Activated CD8-positive, alpha-beta T cell treated with anti-CD3 and anti-CD28 coated beads, Interleukin-2, amount 10 ng/mL, durations not matched to agents 7 days and 5 days (primary cell): ENCODE measurements around the gene TRIP10. TPM values are rescaled to one million over a fixed set of nuclear protein-coding genes. Genes with fewer than 3 reads are reported as not detected.
A peak's percentile ranks its signal among the peaks of the same experiment; 100 is the strongest.

Experiments used
- ATAC-seq: fragments of 150-1000 bp; cut with Tn5 transposase; one replicate; pipeline ENCODE4 v1.10.0; 2021; ENCODE audit warnings: moderate library complexity
- CTCF ChIA-PET: fragments of 350-600 bp; sonication (Branson Sonifier 250); formaldehyde crosslinking; loops from one replicate; lab custom pipeline; 2021; ENCODE audit warnings: antibody characterized with exemption; lab: Charles Lee
- POLR2A ChIA-PET: fragments of 350-600 bp; sonication (Branson Sonifier 250); formaldehyde crosslinking; loops from one replicate; lab custom pipeline; 2021; ENCODE audit warnings: antibody characterized with exemption; lab: Charles Lee
- DNase-seq: peaks from one replicate; pipeline ENCODE4 v3.0.0-alpha.2; 2020
- H3K27ac Mint-ChIP-seq: one replicate; pipeline ENCODE4 v1.8.0; 2021; ENCODE audit warnings: mild to moderate bottlenecking, mixed read lengths
- H3K27me3 Mint-ChIP-seq: one replicate; pipeline ENCODE4 v1.8.0; 2021; ENCODE audit warnings: low read depth, mixed read lengths
- H3K36me3 Mint-ChIP-seq: one replicate; pipeline ENCODE4 v1.8.0; 2021; ENCODE audit warnings: low read depth, mixed read lengths
- H3K4me1 Mint-ChIP-seq: one replicate; pipeline ENCODE4 v1.8.0; 2021; ENCODE audit warnings: low read depth, mixed read lengths
- H3K4me3 Mint-ChIP-seq: one replicate; pipeline ENCODE4 v1.8.0; 2021; ENCODE audit warnings: mild to moderate bottlenecking, mixed read lengths
- H3K9me3 Mint-ChIP-seq: one replicate; pipeline ENCODE4 v1.8.0; 2022; ENCODE audit warnings: mixed read lengths; ENCODE audit not compliant: insufficient read depth
- total RNA-seq, 2 experiments: library from RNA; stranded (reverse); gene quantifications; one replicate each; pipeline ENCODE4 v1.2.3, GENCODE V29; 2021

Gene TRIP10
- total RNA-seq: 10 to 100 TPM; 13.9 to 15.2 TPM

GRCh38 chr19:6739390-6739882 lies at the start of gene TRIP10:
Gene TRIP10 (plus strand): TSS chr19:6739680. CDS start chr19:6739762, 82 bp downstream.
- ChIA-PET CTCF (interaction anchor here (0.8 to 4.0 kb wide), 8 partner anchors 9 to 330 kb away, joined by 3 to 130 read pairs (median 6); partner anchors contain the start of genes SH2D3A, VAV1 and ZNF557), POLR2A (interaction anchor here (1.4 kb wide), 1 partner anchor 33 kb away, joined by 8 read pairs; the partner anchor contains the start of gene VAV1)
- no peaks in the 10 kb centered on the region for H3K9me3 Mint-ChIP-seq
- H3K4me3 Mint-ChIP-seq: peak within 1 kb of the TSS; percentile 98
- peaks cover 28% of the 10 kb centered on the region for H3K36me3 Mint-ChIP-seq
- H3K27ac Mint-ChIP-seq: peak within 1 kb of the TSS; percentile 100
- ATAC-seq: peak; percentile 4
- no peaks in the 10 kb centered on the region for H3K27me3 Mint-ChIP-seq
- H3K4me1 Mint-ChIP-seq: peaks cover 38% of the 10 kb centered on the region
- DNase-seq: peak; percentile 86

GRCh38 chr19:6690160-6690885 lies 49.2 kb upstream of the TRIP10 start:
- ATAC-seq (no peak), DNase-seq (no peak)
- Mint-ChIP-seq H3K36me3 (peaks cover 2% of the 10 kb centered on the region), H3K27me3 (no peaks in the 10 kb centered on the region), H3K9me3 (peaks cover 5% of the 10 kb centered on the region), H3K4me1 (peaks cover 5% of the 10 kb centered on the region), H3K4me3 (no peak overlapping the region), H3K27ac (no peak overlapping the region)
- ChIA-PET CTCF (interaction anchor here (0.6 kb wide), 1 partner anchor 60 kb away, joined by 3 read pairs; no protein-coding TSS in a partner anchor), POLR2A (no interaction called here)

- ATAC-seq (no peak), DNase-seq (no peak)
- POLR2A ChIA-PET: no interaction called here
- Mint-ChIP-seq H3K4me3 (no peak overlapping the region), H3K4me1 (peaks cover 7% of the 10 kb centered on the region), H3K27me3 (no peaks in the 10 kb centered on the region), H3K9me3 (peaks cover 5% of the 10 kb centered on the region), H3K36me3 (peaks cover 2% of the 10 kb centered on the region), H3K27ac (no peak overlapping the region)
- CTCF ChIA-PET: no interaction called here
Observed at GRCh38 chr19:6691342-6691741, 48.1 kb upstream of the TRIP10 start.

- Mint-ChIP-seq H3K27me3 (no peaks in the 10 kb centered on the region), H3K4me3 (no peak overlapping the region), H3K36me3 (peaks cover 2% of the 10 kb centered on the region), H3K4me1 (peaks cover 10% of the 10 kb centered on the region), H3K9me3 (peaks cover 5% of the 10 kb centered on the region), H3K27ac (no peak overlapping the region)
- ATAC-seq (no peak), DNase-seq (no peak)
- CTCF ChIA-PET: no interaction called here
- POLR2A ChIA-PET: no interaction called here
Observed at GRCh38 chr19:6692027-6692426, 47.5 kb upstream of the TRIP10 start.

GRCh38 chr19:6693056-6693471 lies 46.4 kb upstream of the TRIP10 start:
- no peak overlapping the region for H3K27ac Mint-ChIP-seq
- DNase-seq (no peak), ATAC-seq (no peak)
- peaks cover 5% of the 10 kb centered on the region for H3K9me3 Mint-ChIP-seq
- H3K4me3 Mint-ChIP-seq: no peak overlapping the region
- H3K36me3 Mint-ChIP-seq: peaks cover 2% of the 10 kb centered on the region
- H3K27me3 Mint-ChIP-seq: no peaks in the 10 kb centered on the region
- ChIA-PET POLR2A (no interaction called here), CTCF (no interaction called here)
- H3K4me1 Mint-ChIP-seq: peaks cover 18% of the 10 kb centered on the region

- H3K27me3 Mint-ChIP-seq: peaks cover 2% of the 10 kb centered on the region
- H3K9me3 Mint-ChIP-seq: peaks cover 3% of the 10 kb centered on the region
- DNase-seq (no peak), ATAC-seq (no peak)
- CTCF ChIA-PET: no interaction called here
- H3K27ac Mint-ChIP-seq: no peak overlapping the region
- POLR2A ChIA-PET: no interaction called here
- peaks cover 18% of the 10 kb centered on the region for H3K4me1 Mint-ChIP-seq
- H3K36me3 Mint-ChIP-seq: peaks cover 2% of the 10 kb centered on the region
- H3K4me3 Mint-ChIP-seq: no peak overlapping the region
Observed at GRCh38 chr19:6693681-6694080, 45.8 kb upstream of the TRIP10 start.

- Mint-ChIP-seq H3K27ac (no peak overlapping the region), H3K9me3 (no peaks in the 10 kb centered on the region), H3K27me3 (peaks cover 2% of the 10 kb centered on the region), H3K4me1 (peaks cover 15% of the 10 kb centered on the region), H3K4me3 (no peak overlapping the region), H3K36me3 (no peaks in the 10 kb centered on the region)
- no peak for DNase-seq
- POLR2A ChIA-PET: no interaction called here
- ATAC-seq: peak; percentile 63
- CTCF ChIA-PET: no interaction called here
Observed at GRCh38 chr19:6694147-6694815, 45.2 kb upstream of the TRIP10 start.

GRCh38 chr19:6696239-6696820 lies 43.1 kb upstream of the TRIP10 start:
- no peak for DNase-seq
- ChIA-PET POLR2A (no interaction called here), CTCF (no interaction called here)
- Mint-ChIP-seq H3K4me1 (peaks cover 15% of the 10 kb centered on the region), H3K9me3 (no peaks in the 10 kb centered on the region), H3K4me3 (no peak overlapping the region), H3K27me3 (peaks cover 2% of the 10 kb centered on the region), H3K27ac (no peak overlapping the region), H3K36me3 (no peaks in the 10 kb centered on the region)
- no peak for ATAC-seq

- Mint-ChIP-seq H3K4me3 (no peak overlapping the region), H3K9me3 (no peaks in the 10 kb centered on the region), H3K27ac (peak overlapping the region; percentile 66), H3K27me3 (peaks cover 2% of the 10 kb centered on the region), H3K4me1 (peaks cover 15% of the 10 kb centered on the region), H3K36me3 (no peaks in the 10 kb centered on the region)
- DNase-seq (no peak), ATAC-seq (no peak)
- CTCF ChIA-PET: no interaction called here
- POLR2A ChIA-PET: interaction anchor here (0.6 kb wide), 1 partner anchor 13 kb away, joined by 3 read pairs; no protein-coding TSS in a partner anchor
Observed at GRCh38 chr19:6697291-6697690, 42.2 kb upstream of the TRIP10 start.

- H3K36me3 Mint-ChIP-seq: no peaks in the 10 kb centered on the region
- no peak overlapping the region for H3K4me3 Mint-ChIP-seq
- ATAC-seq: no peak
- peaks cover 15% of the 10 kb centered on the region for H3K4me1 Mint-ChIP-seq
- ChIA-PET POLR2A (no interaction called here), CTCF (no interaction called here)
- H3K9me3 Mint-ChIP-seq: no peaks in the 10 kb centered on the region
- H3K27ac Mint-ChIP-seq: no peak overlapping the region
- H3K27me3 Mint-ChIP-seq: peaks cover 2% of the 10 kb centered on the region
- DNase-seq: no peak
Observed at GRCh38 chr19:6699935-6700334, 39.5 kb upstream of the TRIP10 start.

GRCh38 chr19:6700586-6701316 lies 38.7 kb upstream of the TRIP10 start:
- H3K36me3 Mint-ChIP-seq: no peaks in the 10 kb centered on the region
- CTCF ChIA-PET: no interaction called here
- no peak overlapping the region for H3K4me3 Mint-ChIP-seq
- H3K4me1 Mint-ChIP-seq: peaks cover 15% of the 10 kb centered on the region
- POLR2A ChIA-PET: no interaction called here
- no peaks in the 10 kb centered on the region for H3K9me3 Mint-ChIP-seq
- no peak overlapping the region for H3K27ac Mint-ChIP-seq
- DNase-seq: no peak
- ATAC-seq: no peak
- peaks cover 2% of the 10 kb centered on the region for H3K27me3 Mint-ChIP-seq
